ENCODE data around the gene OMA1.

DNA sequence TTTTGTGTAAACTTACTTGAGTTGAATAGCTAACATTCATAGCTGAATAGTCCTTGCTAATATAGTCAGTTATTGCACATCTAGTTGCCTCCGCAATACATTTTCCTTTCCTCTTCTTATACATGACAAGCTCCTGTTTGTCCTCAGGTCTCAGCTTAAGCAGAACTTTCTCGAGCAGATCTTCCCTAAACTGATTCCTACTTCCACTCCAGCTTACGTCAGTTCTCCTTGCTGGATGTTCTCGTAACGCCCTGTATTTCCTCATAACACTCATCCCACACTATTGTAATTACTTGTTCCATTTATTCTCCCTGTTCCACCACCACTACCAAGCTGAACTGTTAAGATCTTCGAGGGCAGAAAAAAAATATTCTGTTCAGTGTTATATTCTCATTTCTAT, 15.1 kb upstream of the OMA1 start:
- TF ChIP-seq CTCF (IDR thresholded peaks at IDR 0.05), result no peak
- no peak for TF ChIP-seq POLR2AphosphoS5 (IDR thresholded peaks at IDR 0.05)

Measured in sigmoid colon (tissue), 4 donors.